Endometrium (tissue), 2 donors: ENCODE data around the gene SERPINI2.
"Not testable (repeated sequence)": the region's sequence is repeated elsewhere in the genome, so short reads cannot be mapped to it uniquely, and the experiment has no call there.

Source experiments
- FAIRE-seq: peaks from 2 replicates; lab custom pipeline; 2012; peaks lifted over from hg19 to GRCh38; lab: Jason Lieb, UNC
- donor health status: control.
- donor health status: control.

The SERPINI2 gene

GRCh38 chr3:167450195-167450594 is 23.6 kb downstream of the SERPINI2 start:
- FAIRE-seq = no peak

GRCh38 chr3:167445491-167445890 is 28.4 kb downstream of the SERPINI2 start:
- no peak for FAIRE-seq

GRCh38 chr3:167441256-167441655 is 32.6 kb downstream of the SERPINI2 start:
- FAIRE-seq = no peak

GRCh38 chr3:167437428-167438139 is 36.3 kb downstream of the SERPINI2 start:
- FAIRE-seq = no peak

- FAIRE-seq = not testable (repeated sequence)
Observed at GRCh38 chr3:167426962-167427361, 46.9 kb downstream of the SERPINI2 start.

GRCh38 chr3:167422396-167422795 is 51.4 kb downstream of the SERPINI2 start:
- not testable (repeated sequence) for FAIRE-seq

GRCh38 chr3:167409611-167410010 is 64.2 kb downstream of the SERPINI2 start:
- no peak for FAIRE-seq

- peak; percentile 12 for FAIRE-seq
Observed at GRCh38 chr3:167406876-167407492, 66.9 kb downstream of the SERPINI2 start.

GRCh38 chr3:167397826-167398225 is 76.0 kb downstream of the SERPINI2 start:
- FAIRE-seq = no peak

GRCh38 chr3:167396075-167396474 is 77.8 kb downstream of the SERPINI2 start:
- FAIRE-seq = no peak

- FAIRE-seq = peak; percentile 21
Observed at GRCh38 chr3:167394003-167394402, 79.8 kb downstream of the SERPINI2 start.
